Measurements from ENCODE around the gene ARHGAP36. TPM values are rescaled to one million over a fixed set of nuclear protein-coding genes. Genes with fewer than 3 reads are reported as not detected.
A peak's percentile ranks its signal among the peaks of the same experiment; 100 is the strongest.

ARHGAP36 gene
- total RNA-seq, 2 experiments from 2014 or later, result not detected

- Mint-ChIP-seq H3K9me3 (ENCODE audit: low read depth) (no peaks in the 10 kb centered on the region), H3K36me3 (ENCODE audit: low read depth) (no peaks in the 10 kb centered on the region), H3K27me3 (peaks cover 5% of the 10 kb centered on the region), H3K4me3 (no peak overlapping the region), H3K4me1 (no peaks in the 10 kb centered on the region), H3K27ac (no peak overlapping the region)
- DNase-seq, result no peak
- intact Hi-C loops (cut with DNase I, micrococcal nuclease), result no loop called here
- ChIA-PET POLR2A (no interaction called here), CTCF (no interaction called here)
- ATAC-seq, result no peak
Observed at GRCh38 chrX:131054906-131055305, 3.2 kb upstream of the ARHGAP36 start.

- Mint-ChIP-seq H3K4me1 (no peaks in the 10 kb centered on the region), H3K4me3 (no peak overlapping the region), H3K9me3 (ENCODE audit: low read depth) (no peaks in the 10 kb centered on the region), H3K27me3 (peaks cover 12% of the 10 kb centered on the region), H3K36me3 (ENCODE audit: low read depth) (no peaks in the 10 kb centered on the region), H3K27ac (no peak overlapping the region)
- intact Hi-C loops (cut with DNase I, micrococcal nuclease), result no loop called here
- ATAC-seq (no peak), DNase-seq (no peak)
- ChIA-PET POLR2A (no interaction called here), CTCF (no interaction called here)
Observed at GRCh38 chrX:131057706-131058105, 440 bp upstream of the ARHGAP36 start.

GRCh38 chrX:131059246-131059645 is 1.1 kb downstream of the ARHGAP36 start:
- no peaks in the 10 kb centered on the region for H3K36me3 Mint-ChIP-seq (ENCODE audit: low read depth)
- ChIA-PET CTCF (no interaction called here), POLR2A (no interaction called here)
- intact Hi-C loops (cut with DNase I, micrococcal nuclease), result no loop called here
- H3K4me3 Mint-ChIP-seq, result no peak overlapping the region
- no peaks in the 10 kb centered on the region for H3K9me3 Mint-ChIP-seq (ENCODE audit: low read depth)
- H3K27me3 Mint-ChIP-seq, result peaks cover 18% of the 10 kb centered on the region
- H3K27ac Mint-ChIP-seq, result no peak overlapping the region
- H3K4me1 Mint-ChIP-seq, result no peaks in the 10 kb centered on the region
- ATAC-seq, result no peak
- no peak for DNase-seq

- H3K27me3 Mint-ChIP-seq, result peaks cover 24% of the 10 kb centered on the region
- intact Hi-C loops (cut with DNase I, micrococcal nuclease), result no loop called here
- ATAC-seq (no peak), DNase-seq (no peak)
- no peak overlapping the region for H3K4me3 Mint-ChIP-seq
- ChIA-PET POLR2A (no interaction called here), CTCF (interaction anchor here (0.7 kb wide), 1 partner anchor 24 kb away, joined by 3 read pairs; no protein-coding TSS in a partner anchor)
- no peaks in the 10 kb centered on the region for H3K36me3 Mint-ChIP-seq (ENCODE audit: low read depth)
- no peak overlapping the region for H3K27ac Mint-ChIP-seq
- no peaks in the 10 kb centered on the region for H3K4me1 Mint-ChIP-seq
- H3K9me3 Mint-ChIP-seq (ENCODE audit: low read depth), result no peaks in the 10 kb centered on the region
Observed at GRCh38 chrX:131060147-131060546, 2.0 kb downstream of the ARHGAP36 start.

GRCh38 chrX:131061306-131061705 is 3.2 kb downstream of the ARHGAP36 start:
- no peak overlapping the region for H3K4me3 Mint-ChIP-seq
- ChIA-PET POLR2A (no interaction called here), CTCF (interaction anchor here (0.9 kb wide), 1 partner anchor 11 kb away, joined by 5 read pairs; no protein-coding TSS in a partner anchor)
- DNase-seq (no peak), ATAC-seq (no peak)
- H3K36me3 Mint-ChIP-seq (ENCODE audit: low read depth), result no peaks in the 10 kb centered on the region
- H3K27ac Mint-ChIP-seq, result no peak overlapping the region
- no peaks in the 10 kb centered on the region for H3K4me1 Mint-ChIP-seq
- H3K9me3 Mint-ChIP-seq (ENCODE audit: low read depth), result no peaks in the 10 kb centered on the region
- intact Hi-C loops (cut with DNase I, micrococcal nuclease), result no loop called here
- peaks cover 27% of the 10 kb centered on the region for H3K27me3 Mint-ChIP-seq

GRCh38 chrX:131063613-131064012 is 5.5 kb downstream of the ARHGAP36 start:
- Mint-ChIP-seq H3K4me3 (no peak overlapping the region), H3K9me3 (ENCODE audit: low read depth) (no peaks in the 10 kb centered on the region), H3K4me1 (no peaks in the 10 kb centered on the region), H3K36me3 (ENCODE audit: low read depth) (no peaks in the 10 kb centered on the region), H3K27me3 (peaks cover 32% of the 10 kb centered on the region), H3K27ac (no peak overlapping the region)
- no peak for DNase-seq
- CTCF ChIA-PET, result no interaction called here
- no peak for ATAC-seq
- intact Hi-C loops (cut with DNase I, micrococcal nuclease), result no loop called here
- POLR2A ChIA-PET, result no interaction called here

GRCh38 chrX:131066237-131066636 is 8.1 kb downstream of the ARHGAP36 start:
- intact Hi-C loops (cut with DNase I, micrococcal nuclease), result loop anchor here in 1 of 2 experiments (5.0 kb wide), 1 partner anchor 566 kb away; no protein-coding TSS in a partner anchor
- no peak for ATAC-seq
- peaks cover 31% of the 10 kb centered on the region for H3K27me3 Mint-ChIP-seq
- H3K36me3 Mint-ChIP-seq (ENCODE audit: low read depth), result no peaks in the 10 kb centered on the region
- POLR2A ChIA-PET, result no interaction called here
- H3K4me3 Mint-ChIP-seq, result no peak overlapping the region
- H3K27ac Mint-ChIP-seq, result no peak overlapping the region
- no peak for DNase-seq
- H3K9me3 Mint-ChIP-seq (ENCODE audit: low read depth), result no peaks in the 10 kb centered on the region
- H3K4me1 Mint-ChIP-seq, result no peaks in the 10 kb centered on the region
- CTCF ChIA-PET, result interaction anchor here (0.7 kb wide), 1 partner anchor 448 kb away, joined by 3 read pairs; no protein-coding TSS in a partner anchor

GRCh38 chrX:131067216-131067615 is 9.1 kb downstream of the ARHGAP36 start:
- ChIA-PET CTCF (no interaction called here), POLR2A (no interaction called here)
- no peaks in the 10 kb centered on the region for H3K4me1 Mint-ChIP-seq
- no peaks in the 10 kb centered on the region for H3K9me3 Mint-ChIP-seq (ENCODE audit: low read depth)
- H3K27me3 Mint-ChIP-seq, result peaks cover 36% of the 10 kb centered on the region
- intact Hi-C loops (cut with DNase I, micrococcal nuclease), result loop anchor here in 1 of 2 experiments (5.0 kb wide), 1 partner anchor 565 kb away; no protein-coding TSS in a partner anchor
- DNase-seq (no peak), ATAC-seq (no peak)
- H3K27ac Mint-ChIP-seq, result no peak overlapping the region
- H3K4me3 Mint-ChIP-seq, result no peak overlapping the region
- no peaks in the 10 kb centered on the region for H3K36me3 Mint-ChIP-seq (ENCODE audit: low read depth)

- peaks cover 41% of the 10 kb centered on the region for H3K27me3 Mint-ChIP-seq
- H3K27ac Mint-ChIP-seq, result no peak overlapping the region
- no peaks in the 10 kb centered on the region for H3K9me3 Mint-ChIP-seq (ENCODE audit: low read depth)
- CTCF ChIA-PET, result interaction anchor here (0.6 to 0.7 kb wide), 3 partner anchors 194 to 609 kb away, joined by 3 to 4 read pairs (median 3); no protein-coding TSS in a partner anchor
- DNase-seq (peak; percentile 30), ATAC-seq (no peak)
- no peaks in the 10 kb centered on the region for H3K4me1 Mint-ChIP-seq
- intact Hi-C loops (cut with DNase I, micrococcal nuclease), result loop anchor here in 1 of 2 experiments (5.0 kb wide), 1 partner anchor 564 kb away; no protein-coding TSS in a partner anchor
- POLR2A ChIA-PET, result no interaction called here
- H3K4me3 Mint-ChIP-seq, result no peak overlapping the region
- H3K36me3 Mint-ChIP-seq (ENCODE audit: low read depth), result no peaks in the 10 kb centered on the region
Observed at GRCh38 chrX:131067846-131068745, 9.9 kb downstream of the ARHGAP36 start.

- ChIA-PET CTCF (interaction anchor here (0.6 to 0.7 kb wide), 3 partner anchors 193 to 608 kb away, joined by 3 to 4 read pairs (median 3); no protein-coding TSS in a partner anchor), POLR2A (no interaction called here)
- H3K27me3 Mint-ChIP-seq, result peaks cover 39% of the 10 kb centered on the region
- no peaks in the 10 kb centered on the region for H3K4me1 Mint-ChIP-seq
- no peaks in the 10 kb centered on the region for H3K9me3 Mint-ChIP-seq (ENCODE audit: low read depth)
- no peak overlapping the region for H3K27ac Mint-ChIP-seq
- H3K36me3 Mint-ChIP-seq (ENCODE audit: low read depth), result no peaks in the 10 kb centered on the region
- DNase-seq, result peak; percentile 54
- ATAC-seq, result no peak
- no peak overlapping the region for H3K4me3 Mint-ChIP-seq
- intact Hi-C loops (cut with DNase I, micrococcal nuclease), result loop anchor here in 1 of 2 experiments (5.0 kb wide), 1 partner anchor 563 kb away; no protein-coding TSS in a partner anchor
Observed at GRCh38 chrX:131068945-131069719, 11.0 kb downstream of the ARHGAP36 start.

- DNase-seq (no peak), ATAC-seq (no peak)
- intact Hi-C loops (cut with DNase I, micrococcal nuclease), result no loop called here
- CTCF ChIA-PET, result interaction anchor here (0.6 to 1.6 kb wide), 2 partner anchors 12 to 153 kb away, joined by 3 to 5 read pairs; no protein-coding TSS in a partner anchor
- H3K4me1 Mint-ChIP-seq, result no peaks in the 10 kb centered on the region
- H3K36me3 Mint-ChIP-seq (ENCODE audit: low read depth), result no peaks in the 10 kb centered on the region
- POLR2A ChIA-PET, result no interaction called here
- no peak overlapping the region for H3K27ac Mint-ChIP-seq
- no peak overlapping the region for H3K4me3 Mint-ChIP-seq
- peaks cover 25% of the 10 kb centered on the region for H3K27me3 Mint-ChIP-seq
- no peaks in the 10 kb centered on the region for H3K9me3 Mint-ChIP-seq (ENCODE audit: low read depth)
Observed at GRCh38 chrX:131072871-131073571, 14.9 kb downstream of the ARHGAP36 start.
